ENCODE results near the gene APPBP2.
"Not testable (repeated sequence)": the region's sequence is repeated elsewhere in the genome, so short reads cannot be mapped to it uniquely, and the experiment has no call there.

Gene APPBP2

GRCh38 chr17:60502145-60502544 is 23.9 kb downstream of the APPBP2 start:
- DNase-seq (ENCODE audit: low read depth) = no peak
- H3K4me3 ChIP-seq (ENCODE audit: low read depth, low read length) = no peak overlapping the region
- TF ChIP-seq CTCF (IDR thresholded peaks at IDR 0.05; ENCODE audit: low read depth, low read length) (no peak), POLR2A (IDR thresholded peaks at IDR 0.05; ENCODE audit: extremely low read depth, insufficient read length) (no peak), MYC (IDR thresholded peaks at IDR 0.05; ENCODE audit: low read depth, low read length) (no peak), MAX (IDR thresholded peaks at IDR 0.05; ENCODE audit: low read depth, low read length) (no peak)

DNA sequence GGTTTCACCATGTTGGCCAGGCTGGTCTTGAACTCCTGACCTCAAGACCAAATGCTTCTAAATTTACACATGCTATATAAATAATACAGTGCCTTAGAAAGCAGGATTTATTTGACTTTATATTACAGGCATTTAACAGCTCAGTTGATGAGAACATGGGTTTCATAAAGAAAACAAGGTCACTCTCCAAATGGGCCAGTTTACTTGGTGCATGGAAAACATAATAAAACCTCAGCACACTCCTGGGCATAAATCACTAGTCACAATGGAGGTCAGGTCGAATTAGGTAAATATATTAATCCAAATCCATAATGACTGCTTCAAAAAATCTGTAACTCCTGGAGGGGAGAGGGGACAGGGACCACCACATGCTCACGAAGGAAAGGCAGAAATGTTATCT is 24.5 kb downstream of the APPBP2 start:
- DNase-seq (ENCODE audit: low read depth) = no peak
- no peak overlapping the region for H3K4me3 ChIP-seq (ENCODE audit: low read depth, low read length)
- TF ChIP-seq POLR2A (IDR thresholded peaks at IDR 0.05; ENCODE audit: extremely low read depth, insufficient read length) = no peak
- no peak for TF ChIP-seq CTCF (IDR thresholded peaks at IDR 0.05; ENCODE audit: low read depth, low read length)
- no peak for TF ChIP-seq MYC (IDR thresholded peaks at IDR 0.05; ENCODE audit: low read depth, low read length)

- DNase-seq (ENCODE audit: low read depth) = no peak
- TF ChIP-seq CTCF (IDR thresholded peaks at IDR 0.05; ENCODE audit: low read depth, low read length) = no peak
- TF ChIP-seq MAX (IDR thresholded peaks at IDR 0.05; ENCODE audit: low read depth, low read length) = no peak
- no peak for TF ChIP-seq POLR2A (IDR thresholded peaks at IDR 0.05; ENCODE audit: extremely low read depth, insufficient read length)
- TF ChIP-seq MYC (IDR thresholded peaks at IDR 0.05; ENCODE audit: low read depth, low read length) = no peak
Measured at GRCh38 chr17:60496041-60496440, 30.0 kb downstream of the APPBP2 start.

GRCh38 chr17:60495260-60495659 is 30.8 kb downstream of the APPBP2 start:
- DNase-seq (ENCODE audit: low read depth) = no peak
- TF ChIP-seq MAX (IDR thresholded peaks at IDR 0.05; ENCODE audit: low read depth, low read length) (no peak), CTCF (IDR thresholded peaks at IDR 0.05; ENCODE audit: low read depth, low read length) (no peak), MYC (IDR thresholded peaks at IDR 0.05; ENCODE audit: low read depth, low read length) (no peak), POLR2A (IDR thresholded peaks at IDR 0.05; ENCODE audit: extremely low read depth, insufficient read length) (no peak)
- no peak overlapping the region for H3K4me3 ChIP-seq (ENCODE audit: low read depth, low read length)

More at GRCh38 chr17:60496041-60496440, 30.0 kb downstream of the APPBP2 start:
- H3K4me3 ChIP-seq (ENCODE audit: low read depth, low read length) = no peak overlapping the region

DNA sequence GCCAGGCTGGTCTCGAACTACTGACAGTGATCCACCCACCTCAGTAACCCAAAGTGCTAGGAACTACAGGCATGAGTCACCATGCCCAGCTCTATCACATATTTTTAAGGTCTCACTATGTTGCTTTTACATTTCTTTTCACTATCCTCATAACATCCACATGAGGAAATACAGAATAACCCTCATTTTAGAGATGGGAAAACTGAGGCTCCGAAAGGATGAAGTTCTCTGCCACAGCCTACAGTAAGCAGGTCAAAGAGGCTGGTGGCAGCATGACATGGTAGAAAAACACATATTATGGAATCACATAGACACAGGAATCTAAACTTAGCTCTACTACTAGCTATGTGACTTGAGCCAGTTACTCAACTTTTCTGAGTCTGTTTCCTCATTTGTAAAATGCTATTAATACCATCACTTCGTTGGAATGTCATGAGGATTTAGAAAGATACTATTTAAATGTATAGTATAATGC is 32.2 kb downstream of the APPBP2 start:
- H3K4me3 ChIP-seq (ENCODE audit: low read depth, low read length) = no peak overlapping the region
- no peak for TF ChIP-seq CTCF (IDR thresholded peaks at IDR 0.05; ENCODE audit: low read depth, low read length)
- TF ChIP-seq MYC (IDR thresholded peaks at IDR 0.05; ENCODE audit: low read depth, low read length) = no peak
- TF ChIP-seq POLR2A (IDR thresholded peaks at IDR 0.05; ENCODE audit: extremely low read depth, insufficient read length) = no peak
- no peak for TF ChIP-seq MAX (IDR thresholded peaks at IDR 0.05; ENCODE audit: low read depth, low read length)
- DNase-seq (ENCODE audit: low read depth) = no peak

DNA sequence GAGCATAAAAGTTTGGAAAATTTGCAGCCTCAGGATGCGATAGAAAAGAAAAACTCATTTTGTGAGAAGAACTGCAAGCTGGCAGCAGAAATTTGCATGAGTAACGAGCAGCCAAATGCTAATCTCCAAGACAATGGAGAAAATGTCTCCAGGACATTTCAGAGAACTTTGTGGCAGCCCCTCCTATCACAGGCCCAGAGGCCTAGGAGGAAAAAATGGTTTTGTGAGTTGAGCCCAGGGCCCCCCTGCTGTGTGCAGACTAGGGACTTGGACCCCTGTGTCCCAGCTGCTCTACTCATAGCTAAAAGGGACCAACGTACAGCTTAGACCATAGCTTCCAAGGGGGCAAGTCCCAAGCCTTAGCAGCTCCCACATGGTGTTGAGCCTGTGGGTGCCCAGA is 34.3 kb downstream of the APPBP2 start:
- no peak for DNase-seq (ENCODE audit: low read depth)
- TF ChIP-seq MAX (IDR thresholded peaks at IDR 0.05; ENCODE audit: low read depth, low read length) = no peak
- TF ChIP-seq POLR2A (IDR thresholded peaks at IDR 0.05; ENCODE audit: extremely low read depth, insufficient read length) = no peak
- TF ChIP-seq MYC (IDR thresholded peaks at IDR 0.05; ENCODE audit: low read depth, low read length) = no peak
- no peak overlapping the region for H3K4me3 ChIP-seq (ENCODE audit: low read depth, low read length)

DNA sequence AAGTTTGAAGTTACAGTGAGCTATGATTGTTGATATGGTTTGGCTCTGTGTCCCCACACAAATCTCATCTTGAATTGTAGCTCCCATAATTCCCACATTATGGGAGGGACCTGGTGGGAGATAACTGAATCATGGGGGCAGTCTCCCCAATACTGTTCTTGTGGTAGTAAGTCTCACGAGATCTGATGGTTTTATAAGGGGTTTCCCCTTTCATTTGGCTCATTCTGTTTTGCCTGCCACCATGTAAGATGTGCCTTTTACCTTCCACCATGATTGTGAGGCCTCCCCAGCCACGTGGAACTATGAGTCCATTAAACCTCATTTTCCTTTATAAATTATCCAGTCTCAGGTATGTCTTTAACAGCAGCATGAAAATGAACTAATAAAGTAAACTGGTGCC is 35.4 kb downstream of the APPBP2 start:
- not testable (repeated sequence) for DNase-seq (ENCODE audit: low read depth); H3K4me3 ChIP-seq (ENCODE audit: low read depth, low read length)

Data from NB4 (cell line).